CD4-positive, alpha-beta T cell treated with Interleukin-6 for 4 hours (primary cell): ENCODE data around the gene ZER1.

Experiments
- DNase-seq: peaks from one replicate; pipeline ENCODE4 v3.0.0-alpha.2; 2020; ENCODE audit warnings: mixed read lengths

Gene ZER1

GRCh38 chr9:128689293-128689774 is 82.4 kb downstream of the ZER1 start:
- peak; percentile 70 for DNase-seq

GRCh38 chr9:128688501-128689292 is 83.0 kb downstream of the ZER1 start, which contains the start of gene SET:
TSS of gene SET (plus strand) at chr9:128689222. CDS start at chr9:128689583, 361 bp downstream.
- DNase-seq = peak; percentile 97

- DNase-seq = no peak
These were observed 84.3 kb downstream of the ZER1 start for GRCh38 chr9:128687453-128687852.

DNA sequence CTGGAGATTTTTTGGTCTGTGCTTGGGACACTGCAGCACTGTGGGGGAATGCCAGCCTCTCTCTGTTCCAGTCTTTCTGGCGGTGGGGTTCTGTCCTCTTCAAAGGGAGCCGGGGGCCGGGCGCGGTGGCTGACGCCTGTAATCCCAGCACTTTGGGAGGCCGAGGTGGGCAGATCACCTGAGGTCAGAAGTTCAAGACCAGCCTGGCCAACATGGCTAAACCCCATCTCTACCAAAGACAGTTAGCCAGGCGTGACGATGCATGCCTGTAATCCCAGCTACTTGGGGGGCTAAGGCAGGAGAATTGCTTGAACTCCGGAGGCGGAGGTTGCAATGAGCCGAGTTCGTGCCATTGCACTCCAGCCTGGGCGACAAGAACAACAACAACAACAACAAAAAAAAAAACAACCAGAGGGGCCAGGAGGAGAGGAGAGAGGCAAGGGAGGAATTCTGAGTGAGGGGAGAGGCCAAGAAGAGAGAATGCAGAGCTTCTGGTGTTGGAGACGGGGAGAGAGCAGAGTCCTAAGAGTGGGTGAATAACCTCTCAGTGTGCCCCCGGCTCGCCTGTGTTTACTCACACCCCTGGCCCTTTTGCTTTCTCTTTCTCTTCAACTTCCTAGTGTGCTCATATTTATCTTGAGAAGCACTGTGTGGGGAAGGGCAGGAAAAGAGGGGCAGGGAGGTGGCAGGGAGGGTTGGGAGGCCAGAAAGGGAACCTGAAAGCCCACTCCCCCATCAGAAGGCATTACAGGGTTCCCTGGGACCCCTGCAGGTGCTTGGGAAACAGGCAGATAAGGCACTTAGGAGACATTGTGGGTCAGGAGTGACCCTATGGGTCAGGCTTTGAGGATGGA is 85.9 kb downstream of the ZER1 start:
- DNase-seq = peak; percentile 67

- peak; percentile 81 for DNase-seq
These were observed 87.2 kb downstream of the ZER1 start for GRCh38 chr9:128684325-128685199.

DNA sequence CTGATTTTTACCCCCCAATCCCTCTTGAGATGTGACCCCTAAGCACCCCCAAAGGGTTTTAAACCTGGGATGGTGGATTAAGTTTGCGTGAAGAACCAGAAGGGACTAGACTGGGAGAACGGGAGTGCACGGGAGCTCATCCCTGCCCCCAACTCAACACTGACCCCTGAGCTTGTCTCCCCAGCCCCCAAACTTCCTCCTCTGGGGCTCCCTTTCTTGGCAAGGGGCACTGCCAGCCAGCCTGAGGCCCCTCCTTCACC is 87.7 kb downstream of the ZER1 start:
- no peak for DNase-seq

DNA sequence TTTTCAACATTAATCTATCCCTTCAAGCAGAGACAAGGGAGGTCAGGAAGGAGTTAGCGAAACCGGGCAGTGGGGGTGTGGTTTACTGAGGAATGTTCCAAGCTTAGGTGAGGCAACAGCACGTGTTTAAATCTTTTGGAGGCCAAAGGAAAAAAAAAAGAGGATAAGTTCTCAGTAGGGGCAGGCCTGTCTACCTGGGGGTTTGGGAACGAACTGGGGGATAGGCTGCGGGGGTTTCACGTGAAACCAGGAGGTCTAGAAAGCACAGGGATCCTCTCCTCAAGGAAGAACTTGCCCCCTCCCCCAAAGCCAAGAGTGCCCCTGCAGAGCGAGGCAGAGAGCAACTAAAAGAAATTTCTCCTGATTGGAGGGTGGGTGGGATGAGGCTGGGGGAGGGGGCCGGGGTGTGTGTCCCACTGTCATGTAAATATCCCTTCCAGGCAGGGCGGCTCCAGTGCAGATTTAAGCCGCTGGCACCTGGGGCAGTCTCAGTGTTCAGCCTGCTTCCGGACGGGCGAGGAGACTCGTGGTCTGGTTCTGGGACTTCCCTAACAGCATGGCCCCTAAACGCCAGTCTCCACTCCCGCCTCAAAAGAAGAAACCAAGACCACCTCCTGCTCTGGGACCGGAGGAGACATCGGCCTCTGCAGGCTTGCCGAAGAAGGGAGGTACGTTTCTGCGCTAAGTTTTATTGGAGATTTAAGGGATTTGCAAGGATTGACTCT is 88.2 kb downstream of the ZER1 start:
- DNase-seq = peak; percentile 37
